CD4-positive, alpha-beta T cell treated with Interleukin-1 beta for 1 hour (primary cell): ENCODE measurements around the gene PLEKHF1.
"Not testable (repeated sequence)": the region's sequence is repeated elsewhere in the genome, so short reads cannot be mapped to it uniquely, and the experiment has no call there.

Source experiments
- DNase-seq, 2 donors: peaks; one replicate each; pipeline ENCODE4 v3.0.0-alpha.2; 2020 to 2022

Gene PLEKHF1

DNA sequence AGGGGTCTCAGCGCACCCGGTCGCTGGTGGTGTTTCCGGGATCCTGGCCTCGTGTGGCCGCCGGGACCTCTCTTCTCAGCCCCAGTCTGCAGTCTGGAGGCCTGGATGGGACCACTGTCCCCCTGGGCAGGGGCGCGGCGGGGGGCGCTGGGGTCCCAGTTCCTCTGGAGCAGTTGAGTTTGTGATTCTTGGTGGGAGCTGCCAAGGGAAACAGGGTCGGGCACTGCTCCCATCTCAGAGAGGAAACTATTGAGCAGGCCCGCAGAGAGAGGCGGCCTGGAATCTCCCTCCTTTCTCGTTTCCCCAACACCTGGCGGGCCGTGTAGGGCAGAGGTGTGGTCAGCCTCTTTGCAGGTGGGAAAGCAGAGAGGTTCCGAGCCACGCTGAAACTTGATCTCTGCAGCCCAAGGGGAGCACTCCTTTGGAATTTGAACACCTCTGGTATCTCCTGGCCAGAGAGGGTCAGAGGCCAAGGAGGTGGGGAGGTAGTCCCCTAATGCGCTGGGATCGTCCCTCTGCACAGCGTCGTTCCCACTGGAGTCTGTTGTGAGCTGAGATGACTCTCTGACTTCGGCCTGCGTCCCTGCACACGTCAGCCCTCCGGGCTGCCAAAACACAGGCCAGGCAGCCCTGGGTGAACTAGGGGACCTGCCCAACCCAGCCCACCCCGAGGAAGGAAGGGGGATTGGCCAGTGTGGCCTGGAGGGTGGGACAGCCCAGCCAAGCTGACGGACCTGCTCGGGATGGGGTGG, 741 bp downstream of the PLEKHF1 start:
- DNase-seq: peak in 1 of 2 donors; percentile 30

DNA sequence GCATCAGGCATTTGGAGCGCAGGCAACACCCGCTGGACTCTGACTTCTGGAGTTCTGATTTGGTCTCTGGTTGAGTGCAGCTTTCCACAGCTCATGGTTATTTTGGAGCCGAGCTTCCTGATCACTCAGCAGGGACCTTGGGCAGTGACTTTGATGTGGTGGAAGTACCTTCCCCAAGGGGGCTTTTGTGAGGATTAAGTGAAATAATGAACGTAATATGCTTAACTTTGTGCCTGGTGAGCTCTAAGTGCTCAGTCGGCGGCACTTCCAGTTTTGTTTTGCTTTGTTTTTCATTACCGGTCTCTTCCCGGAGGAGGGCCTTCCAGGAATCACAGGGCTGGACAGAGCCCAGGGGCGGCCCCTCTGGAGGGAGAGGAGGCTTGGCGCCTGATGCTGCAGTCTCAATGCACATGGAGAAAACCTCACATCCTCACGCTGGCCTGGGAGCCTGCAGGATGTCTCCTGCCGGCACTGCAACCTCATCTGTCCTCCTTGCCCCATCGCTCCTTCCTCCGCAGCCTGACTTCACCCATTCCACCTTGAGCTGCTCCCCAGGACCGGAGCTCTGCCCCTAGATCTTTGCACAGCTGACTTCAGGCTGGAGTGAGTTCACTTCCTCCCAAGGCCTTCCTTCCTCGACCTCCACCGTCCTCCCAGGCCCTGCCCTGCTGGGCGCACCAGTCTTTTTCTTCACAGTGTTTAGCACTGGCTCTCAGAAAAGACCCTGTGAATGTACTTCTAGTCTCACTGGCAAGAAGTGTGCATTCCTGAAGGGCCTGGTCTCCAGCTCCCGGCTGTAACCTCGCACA, 1.5 kb downstream of the PLEKHF1 start:
- DNase-seq: no peak

DNA sequence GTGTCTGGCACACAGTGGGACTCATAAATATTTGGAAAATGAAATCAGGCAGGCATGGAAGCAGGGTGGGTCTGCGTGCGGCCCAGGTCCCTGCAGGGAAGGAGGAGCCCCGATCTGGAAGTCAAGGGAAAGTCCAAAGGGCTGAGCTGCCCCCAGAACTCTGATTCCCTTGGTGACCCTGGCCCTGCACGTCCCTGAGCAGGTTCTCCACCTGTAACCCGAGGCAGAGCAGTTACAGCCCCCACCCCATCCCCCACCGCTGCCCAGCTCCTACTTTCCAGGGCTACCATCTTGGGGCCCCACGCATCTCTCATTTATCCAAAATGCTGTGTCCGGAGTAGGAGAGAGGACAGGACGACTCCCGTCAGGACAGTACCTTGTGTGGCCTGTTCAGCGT, 2.1 kb downstream of the PLEKHF1 start:
- no peak for DNase-seq

DNA sequence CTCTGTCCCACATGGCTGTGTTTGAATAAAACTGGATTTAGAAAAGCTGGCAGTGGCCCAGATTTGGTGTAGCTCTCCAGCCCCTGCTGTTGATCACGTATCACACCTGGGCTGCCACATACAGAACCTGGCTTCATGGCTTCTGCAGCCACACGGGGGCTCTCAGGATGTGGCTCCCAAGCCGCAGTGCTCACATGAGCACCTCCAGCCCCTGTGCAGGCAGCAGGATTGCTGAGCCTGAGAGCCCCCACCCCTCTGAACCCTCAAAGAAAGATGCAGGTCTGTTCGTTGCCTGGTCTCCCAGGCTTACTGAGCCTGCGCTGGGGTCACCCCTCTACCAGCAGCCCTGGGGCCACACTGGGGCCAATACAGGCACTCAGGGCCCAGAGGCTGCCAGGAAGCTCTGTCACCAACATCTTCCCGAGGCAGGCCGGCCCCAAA, 2.7 kb downstream of the PLEKHF1 start:
- DNase-seq: peak; percentile 65 to 68

DNA sequence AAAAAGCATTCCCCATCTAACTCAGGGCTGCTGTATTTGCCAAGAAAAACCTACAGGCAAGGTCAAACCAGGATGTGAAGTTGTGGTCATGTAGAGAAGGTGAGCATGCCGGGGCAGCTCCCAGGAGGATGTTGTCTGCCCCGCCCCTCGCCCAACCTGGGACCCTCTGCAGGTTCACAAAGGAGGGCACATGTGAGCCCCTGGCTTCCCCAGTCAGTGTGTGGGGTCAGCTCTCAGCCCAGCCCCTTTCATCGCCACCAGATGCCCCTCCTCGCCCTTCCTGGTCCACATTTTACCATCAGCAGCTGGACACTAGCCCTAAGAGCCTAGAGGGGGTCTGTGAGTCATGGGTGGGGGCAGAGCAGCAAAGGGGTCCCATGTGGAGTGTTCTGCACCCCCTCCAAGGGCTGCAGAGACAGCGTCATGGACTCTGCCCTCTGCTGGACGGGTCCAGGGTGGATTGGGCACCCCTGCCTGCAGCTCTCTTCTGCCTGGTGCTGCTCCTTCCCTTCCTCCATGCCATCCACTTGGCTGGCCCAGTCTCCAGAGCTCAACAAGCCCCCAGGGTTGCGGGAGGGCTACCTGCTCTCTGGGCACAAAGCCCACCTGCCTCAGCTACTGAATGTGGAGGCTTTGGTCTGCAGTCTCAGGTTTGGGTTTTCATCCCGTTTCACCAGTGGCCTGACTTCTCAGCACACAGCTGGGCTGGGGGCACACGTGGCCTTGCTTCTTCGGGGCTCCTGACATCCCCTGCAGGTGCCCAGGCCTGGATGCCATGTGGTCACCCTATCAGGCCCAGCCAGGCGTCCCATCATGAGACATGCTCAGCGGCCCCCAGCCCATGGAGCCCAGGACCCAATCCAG, 3.7 kb downstream of the PLEKHF1 start:
- no peak for DNase-seq

DNA sequence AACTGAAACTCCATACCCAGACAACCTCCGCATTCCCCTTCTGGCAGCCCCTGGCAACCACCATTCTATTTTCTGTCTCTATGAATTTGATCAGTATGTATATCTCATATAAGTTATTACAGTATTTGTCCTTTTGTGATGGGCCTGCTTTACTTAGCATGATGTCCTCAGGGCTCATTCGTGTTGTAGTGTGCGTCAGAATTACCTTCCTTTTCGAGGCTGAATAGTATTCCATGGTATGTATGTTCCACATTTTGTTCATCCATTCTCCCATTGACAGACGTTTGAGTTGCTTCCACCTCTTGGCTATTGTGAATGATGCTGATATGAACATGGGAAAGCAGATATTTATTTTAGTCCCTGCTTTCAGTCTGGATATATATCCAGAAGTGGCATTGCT, 5.0 kb downstream of the PLEKHF1 start:
- no peak for DNase-seq

DNA sequence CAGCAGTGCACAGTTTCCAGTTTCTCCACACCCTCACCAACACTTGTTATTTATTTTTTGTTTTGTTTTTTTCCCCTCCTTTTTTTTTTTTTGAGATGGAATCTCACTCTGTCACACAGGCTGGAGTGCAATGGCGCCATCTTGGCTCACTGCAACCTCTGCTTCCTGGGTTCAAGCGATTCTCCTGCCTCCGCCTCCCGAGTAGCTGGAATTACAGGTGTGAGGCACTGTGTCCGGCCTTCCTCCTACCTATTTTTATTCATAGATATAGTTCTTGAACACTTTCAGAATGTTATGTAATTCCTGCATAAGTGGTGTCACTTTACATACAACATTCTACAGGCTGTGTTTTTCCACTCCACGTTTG, 5.7 kb downstream of the PLEKHF1 start:
- not testable (repeated sequence) for DNase-seq

DNA sequence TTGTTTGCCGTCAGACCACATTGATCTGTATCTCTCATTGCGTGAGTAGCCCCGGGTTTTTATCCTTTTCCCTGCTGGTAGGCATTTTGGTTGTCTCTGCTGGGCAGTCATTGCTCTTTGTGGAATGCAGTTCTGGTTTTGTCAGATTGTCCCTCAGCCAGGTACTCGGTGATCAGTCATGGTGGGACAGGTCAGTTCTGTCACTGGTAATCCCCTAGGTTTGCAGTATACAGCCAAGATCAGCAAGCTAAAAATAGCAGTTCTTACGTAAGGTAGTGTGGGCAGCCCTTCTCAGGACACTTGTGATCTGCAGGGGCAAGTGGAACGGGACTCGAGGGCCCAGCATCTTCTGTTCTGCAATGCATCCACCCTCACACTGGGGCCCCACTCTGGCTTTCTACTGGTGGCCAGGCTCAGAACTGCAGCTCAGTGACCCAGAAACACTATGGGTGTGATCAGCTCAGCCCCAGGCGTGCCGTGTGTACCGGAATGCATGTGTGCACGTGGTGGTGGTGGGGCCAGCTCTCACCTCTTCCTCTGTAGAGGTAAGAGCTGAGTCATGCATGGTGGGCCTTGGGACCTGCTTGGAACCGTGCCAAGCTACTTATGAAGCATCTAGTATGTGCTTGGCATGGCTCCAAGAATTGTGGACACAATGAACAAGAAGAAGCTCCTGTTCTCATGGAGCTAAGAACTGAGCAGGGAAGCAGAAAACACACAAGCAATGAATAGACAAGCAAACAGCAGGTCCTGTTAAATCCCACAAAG, 6.3 kb downstream of the PLEKHF1 start:
- DNase-seq: peak; percentile 88 to 90

DNA sequence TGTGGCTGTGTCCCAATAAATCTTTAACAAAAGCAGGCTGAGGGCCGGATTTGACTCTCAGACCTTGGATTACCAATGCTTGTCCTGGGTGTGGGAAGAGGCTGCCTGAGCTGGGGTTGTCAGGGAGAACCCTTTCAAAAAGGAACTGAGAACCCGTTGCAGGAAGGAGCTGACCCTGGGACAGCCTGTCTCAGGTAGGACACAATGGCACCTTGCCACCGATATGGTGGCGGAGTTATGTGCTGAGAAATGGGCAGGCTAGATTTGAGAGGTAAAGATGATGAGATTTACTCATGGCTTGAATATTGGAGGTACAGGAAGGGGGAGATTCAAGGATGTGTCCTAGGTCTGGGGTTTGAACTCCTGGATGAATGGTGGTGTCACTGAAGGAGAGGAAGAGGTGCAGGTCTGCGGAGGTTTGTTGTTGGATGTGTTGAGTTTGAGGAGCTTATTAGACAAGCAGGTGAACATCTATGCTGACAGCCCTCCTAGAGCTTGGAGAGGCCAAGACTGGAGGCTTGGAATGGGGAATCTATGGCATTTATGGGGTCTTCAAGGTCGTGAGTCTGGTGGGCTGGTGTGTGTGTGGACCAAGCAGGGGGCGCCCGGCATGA, 7.2 kb downstream of the PLEKHF1 start:
- no peak for DNase-seq

DNA sequence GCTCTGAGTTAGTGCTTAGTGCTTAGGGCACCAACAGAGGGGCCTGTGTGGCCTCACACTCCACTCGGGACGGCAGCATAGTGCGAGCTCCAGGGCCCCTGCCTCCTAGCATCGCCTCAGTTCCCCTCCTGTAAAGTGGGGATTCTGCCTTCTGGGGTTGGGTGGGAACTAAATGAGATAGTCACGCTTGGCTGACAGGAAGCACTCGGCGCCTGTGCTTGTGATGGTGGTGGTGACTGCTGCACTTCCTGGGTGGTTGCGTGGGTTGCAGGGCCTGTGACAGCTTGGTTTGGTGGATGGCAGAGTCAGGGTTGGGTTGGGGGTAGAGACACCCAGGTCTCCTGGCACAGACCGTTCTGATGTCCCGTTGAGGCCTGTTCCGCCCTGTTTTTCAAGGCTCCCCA, 7.7 kb downstream of the PLEKHF1 start:
- DNase-seq: peak; percentile 87 to 90

DNA sequence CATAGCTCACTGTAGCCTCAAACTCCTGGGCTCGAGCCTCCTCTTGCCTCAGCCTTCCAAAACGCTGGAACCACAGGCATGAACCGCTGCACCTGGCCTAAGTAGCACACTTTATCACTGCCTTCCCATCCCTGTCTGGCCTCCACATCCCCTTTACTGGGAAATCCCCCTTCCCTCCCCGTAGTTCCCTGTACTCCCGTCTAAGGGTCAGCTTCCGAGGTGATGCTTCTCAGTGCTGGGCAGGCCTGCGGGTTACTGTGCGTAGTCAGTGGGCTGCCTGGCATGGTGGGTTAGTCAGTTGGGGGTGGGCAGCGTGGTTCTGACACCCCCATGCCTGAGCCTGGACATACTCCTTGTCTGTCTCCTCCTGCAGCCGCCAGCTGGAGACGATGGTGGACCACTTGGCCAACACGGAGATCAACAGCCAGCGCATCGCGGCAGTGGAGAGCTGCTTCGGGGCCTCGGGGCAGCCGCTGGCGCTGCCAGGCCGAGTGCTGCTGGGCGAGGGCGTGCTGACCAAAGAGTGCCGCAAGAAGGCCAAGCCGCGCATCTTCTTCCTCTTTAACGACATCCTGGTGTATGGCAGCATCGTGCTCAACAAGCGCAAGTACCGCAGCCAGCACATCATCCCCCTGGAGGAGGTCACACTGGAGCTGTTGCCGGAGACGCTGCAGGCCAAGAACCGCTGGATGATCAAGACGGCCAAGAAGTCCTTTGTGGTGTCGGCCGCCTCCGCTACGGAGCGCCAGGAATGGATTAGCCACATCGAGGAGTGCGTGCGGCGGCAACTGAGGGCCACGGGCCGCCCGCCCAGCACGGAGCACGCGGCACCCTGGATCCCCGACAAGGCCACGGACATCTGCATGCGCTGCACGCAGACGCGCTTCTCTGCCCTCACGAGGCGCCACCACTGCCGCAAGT, 8.4 kb downstream of the PLEKHF1 start:
- no peak for DNase-seq

DNA sequence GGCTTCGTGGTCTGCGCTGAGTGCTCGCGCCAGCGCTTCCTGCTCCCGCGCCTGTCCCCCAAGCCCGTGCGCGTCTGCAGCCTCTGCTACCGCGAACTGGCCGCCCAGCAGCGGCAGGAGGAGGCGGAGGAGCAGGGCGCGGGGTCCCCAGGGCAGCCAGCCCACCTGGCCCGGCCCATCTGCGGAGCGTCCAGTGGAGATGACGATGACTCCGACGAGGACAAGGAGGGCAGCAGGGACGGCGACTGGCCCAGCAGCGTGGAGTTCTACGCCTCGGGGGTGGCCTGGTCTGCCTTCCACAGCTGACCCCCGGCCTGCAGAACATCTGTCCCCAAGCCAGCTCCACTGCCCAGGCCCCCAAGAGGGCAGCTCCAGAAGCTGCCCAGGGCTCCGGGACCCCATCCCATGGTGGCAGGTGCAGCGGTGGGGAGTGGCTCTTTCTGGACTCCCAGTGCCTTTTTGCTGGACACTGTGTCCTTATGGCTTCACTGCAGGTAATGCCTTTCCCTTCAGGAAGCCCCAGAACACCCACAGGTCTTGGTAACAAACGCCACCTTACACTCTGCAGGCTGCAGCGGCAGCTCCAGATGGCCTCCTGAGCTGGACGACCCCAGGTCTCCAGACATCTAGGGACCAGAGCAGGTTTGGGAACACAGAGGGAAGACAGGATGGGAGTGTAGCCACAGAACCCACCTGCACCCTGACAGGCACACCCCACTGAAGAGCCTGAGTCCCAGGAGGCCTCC, 9.3 kb downstream of the PLEKHF1 start:
- DNase-seq: no peak

DNA sequence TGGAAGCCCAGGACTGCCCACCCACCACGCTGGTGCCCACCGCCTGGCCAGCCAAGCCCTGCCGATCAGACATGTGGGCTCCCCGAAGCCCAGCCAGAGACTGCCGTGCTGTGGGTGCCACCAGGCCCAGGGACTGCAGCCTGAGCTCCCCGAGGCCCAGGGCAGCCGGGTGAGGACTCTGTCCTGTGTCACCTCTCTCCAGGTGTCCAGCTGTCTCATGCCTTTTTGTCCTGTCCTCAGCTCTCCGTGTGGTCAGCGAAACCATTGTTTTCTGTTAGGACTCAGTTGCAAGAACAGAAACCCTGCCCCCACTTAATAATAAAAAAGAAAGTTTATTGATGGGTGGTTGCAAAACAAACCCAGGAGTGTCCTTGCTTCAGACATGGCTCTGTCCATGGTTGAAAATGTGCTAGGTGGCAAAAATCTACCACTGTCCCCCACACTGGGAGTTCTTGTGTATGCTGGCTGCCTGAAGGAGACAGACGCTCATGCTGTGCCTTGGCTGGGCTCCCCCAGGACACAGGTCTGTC, 9.9 kb downstream of the PLEKHF1 start:
- no peak for DNase-seq

DNA sequence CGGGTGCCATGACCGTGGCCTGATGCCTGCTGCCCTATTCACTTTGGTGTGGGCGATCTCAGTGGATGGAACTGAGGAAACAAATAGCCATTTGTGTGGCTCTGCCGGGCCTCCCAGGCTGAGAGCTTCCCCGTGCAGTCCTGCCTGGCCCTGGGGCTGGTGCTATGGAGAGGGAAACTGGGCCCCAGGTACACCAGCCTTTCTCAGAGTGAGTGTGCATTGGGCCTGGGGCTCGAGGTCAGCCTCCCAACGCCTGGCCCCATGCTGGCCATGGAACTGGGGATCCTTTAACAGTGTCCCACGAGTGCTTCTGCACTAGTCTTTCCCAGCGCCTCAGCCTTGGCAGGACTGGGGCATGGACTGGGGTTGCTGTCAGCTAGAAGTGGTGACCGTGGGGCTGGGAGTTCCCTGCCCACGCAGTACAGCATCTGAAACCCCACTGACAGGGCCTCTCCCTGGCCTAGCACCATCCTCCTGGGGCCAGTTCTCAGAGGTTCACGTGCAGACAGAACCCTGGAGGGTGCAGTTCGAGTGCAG, 10.5 kb downstream of the PLEKHF1 start:
- DNase-seq: no peak

DNA sequence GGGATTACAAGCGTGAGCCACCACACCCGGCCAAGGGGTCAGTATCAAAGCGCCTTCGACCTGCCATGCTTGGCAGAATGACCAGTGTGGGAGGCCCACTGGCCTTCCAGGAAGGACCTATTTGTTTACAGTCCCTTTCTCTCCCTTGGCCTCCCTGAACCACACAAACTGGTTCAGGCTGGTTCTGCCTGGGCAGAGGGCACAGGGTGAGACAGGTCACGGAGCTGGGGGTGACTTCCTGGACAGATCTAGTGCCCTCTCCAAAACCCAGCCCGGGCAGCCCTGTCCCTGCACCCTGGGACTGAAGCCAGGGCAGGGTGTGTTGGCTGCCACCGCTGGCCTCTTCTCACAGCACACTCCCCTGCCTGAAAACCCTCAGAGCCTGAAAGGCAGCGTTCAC, 11.3 kb downstream of the PLEKHF1 start:
- DNase-seq: no peak

DNA sequence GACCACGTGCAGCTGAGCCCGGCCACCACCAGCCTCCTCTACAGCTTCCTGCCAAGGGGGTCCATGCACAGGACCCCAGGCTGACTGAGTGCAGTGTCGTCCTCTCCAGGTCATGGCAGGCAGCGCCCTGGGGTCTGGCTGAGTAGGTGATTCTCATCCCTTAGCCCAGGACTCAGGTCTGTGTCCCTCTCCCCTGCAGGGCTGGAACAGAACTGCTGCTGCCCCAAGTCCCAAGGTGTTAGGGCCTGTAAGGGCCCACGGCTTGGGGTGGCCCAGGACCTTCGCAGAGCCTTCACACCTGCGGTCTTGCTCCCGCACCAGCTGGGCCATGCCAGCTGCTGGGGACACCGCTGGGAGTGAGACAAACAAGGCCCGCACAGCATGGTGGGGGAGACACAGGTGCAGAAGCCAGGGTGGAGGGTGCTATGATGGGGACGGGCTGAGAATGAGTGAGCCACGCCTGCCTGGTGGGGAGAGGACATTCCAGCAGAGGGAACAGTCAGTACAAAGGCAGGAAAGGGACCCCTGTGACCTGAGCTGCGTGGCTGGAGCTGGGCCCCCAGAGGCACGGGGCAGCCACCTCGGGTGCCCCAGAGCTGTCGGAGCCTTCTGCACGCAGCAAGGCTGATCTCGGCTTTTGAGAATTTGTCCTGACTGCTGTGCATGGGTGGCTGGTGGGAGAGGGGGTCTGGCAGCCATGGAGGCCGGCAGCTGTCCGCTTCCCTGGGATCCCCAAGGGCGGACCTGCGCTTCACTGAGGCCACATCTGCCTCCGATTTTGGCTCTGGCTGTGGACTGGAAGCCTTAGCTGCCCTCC, 11.9 kb downstream of the PLEKHF1 start:
- no peak for DNase-seq

DNA sequence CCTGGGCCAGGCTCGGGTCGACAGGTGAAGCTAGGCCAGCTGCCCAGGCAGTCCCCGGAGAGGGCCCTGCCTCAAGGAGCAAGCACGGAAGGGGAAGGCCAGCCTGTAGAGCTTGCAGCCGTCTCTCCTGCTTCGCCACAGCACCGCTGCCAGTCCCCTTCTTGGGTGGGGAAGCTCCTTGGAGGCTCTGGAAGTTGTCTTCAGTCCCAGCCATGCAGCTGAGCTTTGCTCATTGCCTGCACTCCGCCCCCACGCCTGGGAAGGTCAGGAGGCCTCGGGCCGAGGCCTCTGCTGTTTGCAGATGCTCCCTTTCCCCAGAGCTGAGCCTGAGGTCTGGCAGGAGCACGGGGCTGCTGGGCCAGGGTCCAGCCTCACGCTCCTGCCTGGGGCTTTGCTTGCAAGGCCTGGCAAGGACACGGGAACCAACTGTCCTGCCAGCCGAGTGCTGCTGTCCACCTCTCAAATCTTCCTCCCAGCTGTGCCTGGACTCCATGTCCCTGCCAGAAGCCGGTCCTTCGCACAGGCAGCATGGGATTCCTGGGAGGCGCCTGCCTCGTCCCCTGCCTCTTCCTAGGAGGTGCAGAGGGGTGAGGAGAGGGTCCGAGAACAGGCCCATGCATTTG, 13.3 kb downstream of the PLEKHF1 start:
- no peak for DNase-seq

DNA sequence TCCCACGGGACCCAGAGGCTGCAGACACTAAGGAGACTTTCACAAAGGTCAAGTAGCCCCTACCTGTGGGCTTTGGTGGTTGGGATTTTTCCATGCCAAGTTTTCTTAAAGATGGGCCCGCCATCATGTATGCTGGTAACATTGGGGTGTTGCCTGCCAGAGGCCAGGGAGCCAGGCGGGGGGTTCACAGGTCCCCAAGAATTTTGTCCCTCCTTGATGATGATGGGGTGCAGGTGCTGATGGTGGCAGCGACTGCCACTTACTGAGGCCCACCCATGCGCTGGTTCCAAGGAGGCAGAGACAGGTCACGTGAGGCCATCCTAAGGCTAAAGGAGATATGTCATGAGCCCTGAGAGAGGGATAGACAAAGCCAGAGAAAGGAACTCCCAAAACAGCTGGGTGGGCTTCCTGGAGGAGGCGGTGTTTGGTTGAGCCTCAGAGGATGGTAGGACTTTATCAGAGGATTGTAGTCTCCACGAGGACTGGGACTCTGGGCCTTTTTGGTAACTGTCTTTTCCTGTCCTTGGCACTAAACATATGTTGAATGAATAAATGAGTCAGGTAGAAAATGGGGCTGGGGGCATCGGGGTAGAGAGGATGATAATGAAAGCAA, 14.4 kb downstream of the PLEKHF1 start:
- DNase-seq: no peak
